Measurements from ENCODE around the gene ANKRD37. TPM values are rescaled to one million over a fixed set of nuclear protein-coding genes. Genes with fewer than 3 reads are reported as not detected.

ANKRD37 gene
- total RNA-seq, 1 experiment from 2014 or later = 3.7 TPM

GRCh38 chr4:185346975-185347601, 49.6 kb upstream of the ANKRD37 start:
- H3K4me1 Mint-ChIP-seq = peaks cover 11 to 27% of the 10 kb centered on the region in 2 experiments
- no peak overlapping the region for H3K23ac ChIP-seq (ENCODE audit: insufficient read length, low read depth, low read length)
- no peaks in the 10 kb centered on the region for H3K4me1 ChIP-seq (ENCODE audit: insufficient read depth, low read length)
- DNase-seq = no peak
- H3K4ac ChIP-seq (ENCODE audit: low read depth, low read length) = no peak overlapping the region
- no peak overlapping the region for H4K91ac ChIP-seq (ENCODE audit: insufficient read length, low read depth, low read length)
- H4K8ac ChIP-seq (replicated peaks; ENCODE audit: insufficient read length, low read depth, low read length) = no peak overlapping the region
- no peak overlapping the region for H3K4me3 Mint-ChIP-seq
- H2BK15ac ChIP-seq (ENCODE audit: low read depth, low read length) = no peak overlapping the region
- H3K14ac ChIP-seq (ENCODE audit: insufficient read depth, low read length) = no peak overlapping the region
- H2AFZ ChIP-seq (ENCODE audit: low read length) = no peak overlapping the region
- H3K79me2 ChIP-seq (ENCODE audit: insufficient read depth, low read length) = no peaks in the 10 kb centered on the region
- H2AK5ac ChIP-seq (ENCODE audit: insufficient read length, low read length) = no peak overlapping the region
- H4K20me1 ChIP-seq (ENCODE audit: control insufficient read depth, insufficient read depth, insufficient read length) = no peaks in the 10 kb centered on the region
- no peak overlapping the region for H2BK12ac ChIP-seq (ENCODE audit: insufficient read length, low read depth, low read length)
- no peaks in the 10 kb centered on the region for H3K9me3 ChIP-seq (ENCODE audit: control insufficient read depth, low read depth, low read length)
- WGBS (ENCODE audit: extremely low coverage, insufficient read length, low lambda C conversion rate) = no CpG with 5 or more reads among the region's 14 CpGs
- no peak overlapping the region for H4K5ac ChIP-seq (ENCODE audit: insufficient read length, low read depth, low read length)
- no peak overlapping the region for H3K56ac ChIP-seq (ENCODE audit: insufficient read length, low read depth, low read length)
- H3K23me2 ChIP-seq (ENCODE audit: insufficient read length, low read depth, low read length, poor library complexity, severe bottlenecking) = no peaks in the 10 kb centered on the region
- H3K27me3 ChIP-seq (ENCODE audit: insufficient read depth, low read length) = no peaks in the 10 kb centered on the region
- H3K9ac ChIP-seq (ENCODE audit: extremely low read depth, insufficient read length, low read length) = no peak overlapping the region
- H3T11ph ChIP-seq (ENCODE audit: low read length) = no peak overlapping the region
- H3K27ac ChIP-seq (ENCODE audit: insufficient read length, low read depth, low read length) = no peak overlapping the region
- H3K27ac Mint-ChIP-seq = no peak overlapping the region
- H3K18ac ChIP-seq (ENCODE audit: insufficient read length, low read depth, low read length) = no peak overlapping the region
- peaks cover 14 to 76% (median 58%) of the 10 kb centered on the region in 3 experiments for H3K36me3 Mint-ChIP-seq (ENCODE audit: insufficient read depth in 1 of 3, low read depth in 3 of 3)
- H3K9me3 Mint-ChIP-seq = peaks cover 0 to 3% of the 10 kb centered on the region in 2 experiments; a peak in 1 of 5 replicates
- H2BK20ac ChIP-seq (ENCODE audit: low read depth, low read length, poor library complexity, severe bottlenecking) = no peak overlapping the region
- H3K79me1 ChIP-seq (ENCODE audit: insufficient read depth, low read depth, low read length, poor library complexity, severe bottlenecking) = no peaks in the 10 kb centered on the region
- no peak overlapping the region for H2BK5ac ChIP-seq (ENCODE audit: insufficient read length, low read length)
- H2BK120ac ChIP-seq (ENCODE audit: low read depth, low read length, poor library complexity, severe bottlenecking) = no peak overlapping the region
- H3K27me3 Mint-ChIP-seq (ENCODE audit: low read depth) = no peaks in the 10 kb centered on the region
- no peak for TF ChIP-seq CTCF (conservative IDR thresholded peaks at IDR 0.05)
- H3K4me2 ChIP-seq (ENCODE audit: insufficient read depth, insufficient read length, low read length) = no peak overlapping the region

All from H9 (cell line).